Left lung (tissue), 10 donors: ENCODE data around the gene PRXL2B. TPM values are rescaled to one million over a fixed set of nuclear protein-coding genes. Genes with fewer than 3 reads are reported as not detected.

Experiments
- ATAC-seq: fragments of 200-7000 bp; cut with Tn5 transposase; one replicate; pipeline ENCODE4 v1.9.1; 2020; ENCODE audit warnings: moderate library complexity
- DNase-seq, 4 donors: peaks; one replicate each; pipeline ENCODE4 v3.0.0-alpha.2; 2013 to 2020
- H3K27ac ChIP-seq, 2 donors: fragments of 200-600 bp; sonication (generic) in 1 of 2; one replicate each; pipeline versions ENCODE4 v1.5.0 to v1.8.0; 2020 to 2021
- H3K27me3 ChIP-seq, 2 donors: fragments of 200-600 bp; sonication (generic) in 1 of 2; one replicate each; pipeline versions ENCODE4 v1.5.0 to v1.8.0; 2020 to 2021
- H3K36me3 ChIP-seq, 2 donors: fragments of 200-600 bp; sonication (generic) in 1 of 2; one replicate each; pipeline versions ENCODE4 v1.5.0 to v1.8.0; 2020 to 2021
- H3K4me1 ChIP-seq, 2 donors: fragments of 200-600 bp; one replicate each; pipeline ENCODE4 v1.8.0; 2021
- H3K4me3 ChIP-seq, 2 donors: fragments of 200-600 bp; sonication (generic) in 1 of 2; one replicate each; pipeline versions ENCODE4 v1.5.0 to v1.8.0; 2020 to 2021; ENCODE audit warnings: mild to moderate bottlenecking in 1 of 2
- H3K9me3 ChIP-seq, 2 donors: fragments of 200-600 bp; sonication (generic) in 1 of 2; one replicate each; pipeline versions ENCODE4 v1.5.0 to v1.8.0; 2020 to 2021
- CTCF ChIP-seq, 2 donors: fragments of 200-600 bp; sonication (generic) in 1 of 2; IDR thresholded peaks; one replicate each; pipeline versions ENCODE4 v1.5.0 to v1.8.0; 2021; ENCODE audit warnings: antibody characterized with exemption in 2 of 2
- intact Hi-C, 2 donors: fragments of 100-400 bp; cut with DNase I; formaldehyde crosslinking; loops; one replicate each; pipeline versions ENCODE4 v1.11.2 to v1.14.2; 2022
- polyA plus RNA-seq, 6 donors: library from polyadenylated mRNA; unstranded; fragments of 120-200 nt; gene quantifications; one replicate each; pipeline ENCODE4 v1.2.1, GENCODE V29; 2013; ENCODE audit not compliant: insufficient read length in 6 of 6
- total RNA-seq, 2 donors: library from RNA; stranded (reverse); fragmentation: NEBNext Ultra II Directional; extraction: Animal tissue kit (Norgen Biotek cat#: 25700); gene quantifications; one replicate each; pipeline ENCODE4 v1.2.1, GENCODE V29; 2021
- donor health status: DM: no; HTN: yes; CAD: no.
- donor health status: DM: no; HTN: no; CAD: no.

PRXL2B gene
- total and polyA plus RNA-seq, 8 donors, result 33.2 to 62.5 (median 45.4) TPM

GRCh38 chr1:2609319-2610035, 22.9 kb downstream of the PRXL2B start:
- no peak for ATAC-seq
- TF ChIP-seq CTCF (IDR thresholded peaks at IDR 0.05), result no peak
- no peaks in the 10 kb centered on the region for H3K36me3 ChIP-seq
- H3K4me1 ChIP-seq, result peaks cover 0 to 5% of the 10 kb centered on the region in 2 donors
- no peak overlapping the region for H3K27ac ChIP-seq
- H3K4me3 ChIP-seq, result no peak overlapping the region
- H3K9me3 ChIP-seq, result peaks cover 0 to 11% of the 10 kb centered on the region in 2 donors
- intact Hi-C loops, result no loop called here
- peaks cover 0 to 9% of the 10 kb centered on the region in 2 donors for H3K27me3 ChIP-seq
- peak in 1 of 4 donors; percentile 75 for DNase-seq

- Histone ChIP-seq H3K27ac (no peak overlapping the region), H3K4me1 (peaks cover 0 to 5% of the 10 kb centered on the region in 2 donors), H3K36me3 (no peaks in the 10 kb centered on the region), H3K9me3 (peaks cover 0 to 11% of the 10 kb centered on the region in 2 donors), H3K27me3 (peaks cover 0 to 9% of the 10 kb centered on the region in 2 donors), H3K4me3 (peak overlapping the region in 1 of 2 donors; percentile 21)
- intact Hi-C loops, result no loop called here
- ATAC-seq, result no peak
- TF ChIP-seq CTCF (IDR thresholded peaks at IDR 0.05), result no peak
- peak in 2 of 4 donors; percentile 29 to 53 for DNase-seq
Measured at GRCh38 chr1:2610036-2610959, 23.7 kb downstream of the PRXL2B start.

GRCh38 chr1:2611031-2611501, 24.5 kb downstream of the PRXL2B start:
- intact Hi-C loops, result no loop called here
- Histone ChIP-seq H3K4me3 (peak overlapping the region in 1 of 2 donors; percentile 21), H3K27ac (no peak overlapping the region), H3K27me3 (peaks cover 0 to 9% of the 10 kb centered on the region in 2 donors), H3K36me3 (no peaks in the 10 kb centered on the region), H3K9me3 (peaks cover 0 to 18% of the 10 kb centered on the region in 2 donors), H3K4me1 (peaks cover 0 to 5% of the 10 kb centered on the region in 2 donors)
- TF ChIP-seq CTCF (IDR thresholded peaks at IDR 0.05), result no peak
- peak in 3 of 4 donors; percentile 24 to 85 (median 68) for DNase-seq
- peak; percentile 75 for ATAC-seq

- Histone ChIP-seq H3K27me3 (peaks cover 0 to 9% of the 10 kb centered on the region in 2 donors), H3K27ac (no peak overlapping the region), H3K4me3 (no peak overlapping the region), H3K9me3 (peaks cover 0 to 22% of the 10 kb centered on the region in 2 donors), H3K4me1 (peaks cover 0 to 5% of the 10 kb centered on the region in 2 donors), H3K36me3 (no peaks in the 10 kb centered on the region)
- ATAC-seq, result no peak
- intact Hi-C loops, result no loop called here
- DNase-seq, result no peak
- no peak for TF ChIP-seq CTCF (IDR thresholded peaks at IDR 0.05)
Measured at GRCh38 chr1:2611621-2612437, 25.3 kb downstream of the PRXL2B start.
